ENCODE measurements around the gene ZNF14.

DNA sequence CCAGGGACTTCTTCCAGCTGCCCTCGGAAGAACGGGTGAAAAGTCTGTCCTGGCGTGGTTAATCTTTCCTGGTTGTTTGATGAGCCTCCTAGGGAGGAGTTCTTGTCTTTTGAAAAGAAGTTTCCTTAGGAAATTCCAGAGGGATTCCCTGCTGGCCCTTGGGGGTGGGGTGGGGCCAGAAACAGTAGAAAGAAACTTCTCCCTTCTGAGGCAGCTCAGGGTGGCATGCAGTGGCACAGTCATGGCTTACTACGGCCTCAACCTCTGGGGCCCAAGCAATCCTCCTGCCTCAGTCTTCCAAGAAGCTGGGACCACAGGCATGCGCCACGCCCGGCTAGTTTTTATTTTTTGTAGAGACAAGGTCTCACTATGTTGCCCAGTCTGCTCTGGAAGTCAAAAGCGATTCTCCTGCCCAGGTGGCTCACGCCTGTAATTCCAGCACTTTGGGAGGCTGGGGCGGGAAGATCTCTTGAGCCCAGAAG lies 62.8 kb downstream of the ZNF14 start:
- TF ChIP-seq FOXK2 (IDR thresholded peaks at IDR 0.05): no peak
- no peak for TF ChIP-seq FOXM1 (IDR thresholded peaks at IDR 0.05; ENCODE audit: borderline replicate concordance)
- TF ChIP-seq BHLHE40 (IDR thresholded peaks at IDR 0.05; ENCODE audit: borderline replicate concordance): no peak
- TF ChIP-seq TARDBP (IDR thresholded peaks at IDR 0.05): no peak
